Ramos (cell line): ENCODE data around the gene SLC17A3.

Source experiments
- in situ Hi-C: fragments of 300-500 bp; cut with MboI; formaldehyde crosslinking; loops from one replicate; pipeline ENCODE4 v1.14.3; 2022; ENCODE audit warnings: low sequenced_read_pairs; ENCODE audit not compliant: unreplicated experiment

SLC17A3 gene

GRCh38 chr6:25892877-25893276 is 18.8 kb upstream of the SLC17A3 start:
- in situ Hi-C loops = no loop called here

GRCh38 chr6:25889877-25890853 is 16.1 kb upstream of the SLC17A3 start:
- in situ Hi-C loops = no loop called here

- in situ Hi-C loops = no loop called here
Measured at GRCh38 chr6:25888626-25889025, 14.6 kb upstream of the SLC17A3 start.

- in situ Hi-C loops = no loop called here
Measured at GRCh38 chr6:25886066-25886465, 12.0 kb upstream of the SLC17A3 start.

- in situ Hi-C loops = no loop called here
Measured at GRCh38 chr6:25883991-25884390, 9.9 kb upstream of the SLC17A3 start.

- in situ Hi-C loops = no loop called here
Measured at GRCh38 chr6:25883536-25883935, 9.5 kb upstream of the SLC17A3 start.

- in situ Hi-C loops = no loop called here
Measured at GRCh38 chr6:25882051-25882496, 8.0 kb upstream of the SLC17A3 start.

- in situ Hi-C loops = no loop called here
Measured at GRCh38 chr6:25880601-25881000, 6.6 kb upstream of the SLC17A3 start.

- in situ Hi-C loops = no loop called here
Measured at GRCh38 chr6:25878721-25879322, 4.8 kb upstream of the SLC17A3 start.

GRCh38 chr6:25875926-25876602 is 2.0 kb upstream of the SLC17A3 start:
- in situ Hi-C loops = no loop called here

- in situ Hi-C loops = no loop called here
Measured at GRCh38 chr6:25875563-25875905, 1.5 kb upstream of the SLC17A3 start.

- in situ Hi-C loops = no loop called here
Measured at GRCh38 chr6:25874822-25875562, 949 bp upstream of the SLC17A3 start.

GRCh38 chr6:25872814-25873213 is 1.2 kb downstream of the SLC17A3 start:
- in situ Hi-C loops = no loop called here

GRCh38 chr6:25869840-25870239 is 4.2 kb downstream of the SLC17A3 start:
- in situ Hi-C loops = no loop called here

GRCh38 chr6:25868436-25869183 is 5.4 kb downstream of the SLC17A3 start:
- in situ Hi-C loops = no loop called here

- in situ Hi-C loops = no loop called here
Measured at GRCh38 chr6:25866011-25866410, 8.0 kb downstream of the SLC17A3 start.

GRCh38 chr6:25863360-25863759 is 10.7 kb downstream of the SLC17A3 start:
- in situ Hi-C loops = no loop called here

GRCh38 chr6:25862199-25862598 is 11.8 kb downstream of the SLC17A3 start:
- in situ Hi-C loops = no loop called here

GRCh38 chr6:25852756-25853155 is 21.3 kb downstream of the SLC17A3 start:
- in situ Hi-C loops = no loop called here

- in situ Hi-C loops = no loop called here
Measured at GRCh38 chr6:25851961-25852360, 22.1 kb downstream of the SLC17A3 start.
